ENCODE data around the gene GNGT1.

DNA sequence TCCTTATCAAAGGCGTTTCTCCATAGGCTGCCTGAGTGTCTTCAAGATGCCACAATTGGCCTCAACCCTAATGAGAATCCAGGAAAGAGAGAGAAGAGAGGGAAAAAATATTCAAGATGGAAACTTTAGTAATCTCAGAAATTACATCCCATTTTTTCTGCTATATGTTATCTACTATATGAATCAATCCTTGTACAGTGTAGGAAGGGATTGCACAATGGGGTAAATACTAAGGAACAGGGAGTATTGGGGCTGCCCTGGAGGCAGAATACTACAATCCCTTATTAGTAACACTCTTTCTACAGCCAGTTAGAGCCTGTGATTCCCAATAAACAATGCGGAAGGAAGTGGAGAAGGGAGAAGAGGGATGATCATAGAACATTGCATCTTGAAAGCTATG is 43.7 kb upstream of the GNGT1 start:
- TF ChIP-seq, protein P1, sequence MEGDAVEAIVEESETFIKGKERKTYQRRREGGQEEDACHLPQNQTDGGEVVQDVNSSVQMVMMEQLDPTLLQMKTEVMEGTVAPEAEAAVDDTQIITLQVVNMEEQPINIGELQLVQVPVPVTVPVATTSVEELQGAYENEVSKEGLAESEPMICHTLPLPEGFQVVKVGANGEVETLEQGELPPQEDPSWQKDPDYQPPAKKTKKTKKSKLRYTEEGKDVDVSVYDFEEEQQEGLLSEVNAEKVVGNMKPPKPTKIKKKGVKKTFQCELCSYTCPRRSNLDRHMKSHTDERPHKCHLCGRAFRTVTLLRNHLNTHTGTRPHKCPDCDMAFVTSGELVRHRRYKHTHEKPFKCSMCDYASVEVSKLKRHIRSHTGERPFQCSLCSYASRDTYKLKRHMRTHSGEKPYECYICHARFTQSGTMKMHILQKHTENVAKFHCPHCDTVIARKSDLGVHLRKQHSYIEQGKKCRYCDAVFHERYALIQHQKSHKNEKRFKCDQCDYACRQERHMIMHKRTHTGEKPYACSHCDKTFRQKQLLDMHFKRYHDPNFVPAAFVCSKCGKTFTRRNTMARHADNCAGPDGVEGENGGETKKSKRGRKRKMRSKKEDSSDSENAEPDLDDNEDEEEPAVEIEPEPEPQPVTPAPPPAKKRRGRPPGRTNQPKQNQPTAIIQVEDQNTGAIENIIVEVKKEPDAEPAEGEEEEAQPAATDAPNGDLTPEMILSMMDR (IDR thresholded peaks at IDR 0.05; ENCODE audit: control extremely low read depth in 1 of 3, insufficient read depth in 1 of 3, low read depth in 1 of 3, low read length in 3 of 3), result no peak
- TF ChIP-seq KDM4A (IDR thresholded peaks at IDR 0.05; ENCODE audit: low read depth, low read length, severe bottlenecking) (no peak), CHD1 (IDR thresholded peaks at IDR 0.05; ENCODE audit: low read depth, low read length) (no peak), EZH2 (IDR thresholded peaks at IDR 0.05; ENCODE audit: low read depth, low read length, severe bottlenecking) (no peak), SUZ12 (IDR thresholded peaks at IDR 0.05; ENCODE audit: low read length) (no peak), HDAC2 (IDR thresholded peaks at IDR 0.05; ENCODE audit: borderline replicate concordance in 1 of 2, low read depth in 2 of 2, low read length in 2 of 2) (no peak), POLR2A (IDR thresholded peaks at IDR 0.05; ENCODE audit: control extremely low read depth in 1 of 2, low read depth in 2 of 2, low read length in 2 of 2) (no peak), NANOG (IDR thresholded peaks at IDR 0.05; ENCODE audit: insufficient read depth, low read depth, low read length, poor library complexity, severe bottlenecking) (no peak), TAF1 (IDR thresholded peaks at IDR 0.05; ENCODE audit: low read depth, low read length) (no peak), TEAD4 (IDR thresholded peaks at IDR 0.05; ENCODE audit: low read depth, low read length) (no peak), ZNF274 (IDR thresholded peaks at IDR 0.05; ENCODE audit: borderline replicate concordance, extremely low read depth, low read length) (no peak), CBX5 (IDR thresholded peaks at IDR 0.05; ENCODE audit: low read depth, low read length) (no peak), CREB1 (IDR thresholded peaks at IDR 0.05) (no peak)
- TF ChIP-seq, protein P2, sequence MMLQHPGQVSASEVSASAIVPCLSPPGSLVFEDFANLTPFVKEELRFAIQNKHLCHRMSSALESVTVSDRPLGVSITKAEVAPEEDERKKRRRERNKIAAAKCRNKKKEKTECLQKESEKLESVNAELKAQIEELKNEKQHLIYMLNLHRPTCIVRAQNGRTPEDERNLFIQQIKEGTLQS (IDR thresholded peaks at IDR 0.05; ENCODE audit: insufficient read depth, low read depth, low read length), result no peak
